NCI-H748 (cell line): ENCODE measurements around the gene SEMA3B.
"Not testable (repeated sequence)": the region's sequence is repeated elsewhere in the genome, so short reads cannot be mapped to it uniquely, and the experiment has no call there.

Experiments
- DNase-seq: peaks from one replicate; lab custom pipeline; 2025; ENCODE audit not compliant: unreplicated experiment; lab: John Stamatoyannopoulos, UW

Gene SEMA3B

GRCh38 chr3:50312041-50312440, 43.1 kb downstream of the SEMA3B start:
- DNase-seq: not testable (repeated sequence)

DNA sequence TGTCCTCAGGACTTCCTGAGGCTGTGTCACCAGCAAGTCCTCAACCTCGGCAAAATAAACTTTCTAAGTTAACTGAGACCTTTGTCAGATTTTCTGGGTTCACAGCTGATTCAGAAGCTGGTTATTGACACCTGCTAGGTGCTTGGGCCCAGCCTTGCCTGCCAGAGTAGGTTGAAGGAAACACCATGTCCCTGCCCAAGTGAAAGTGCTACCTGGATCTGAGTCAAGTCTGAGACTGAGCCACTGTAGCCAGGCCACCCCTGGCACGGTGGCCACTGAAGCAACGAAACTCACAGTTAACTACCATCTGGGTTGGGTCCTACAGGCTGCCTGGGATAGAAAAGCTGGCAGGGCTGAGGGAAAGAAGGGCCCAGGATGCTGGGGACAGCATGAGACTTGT, 45.4 kb downstream of the SEMA3B start:
- DNase-seq: no peak

DNA sequence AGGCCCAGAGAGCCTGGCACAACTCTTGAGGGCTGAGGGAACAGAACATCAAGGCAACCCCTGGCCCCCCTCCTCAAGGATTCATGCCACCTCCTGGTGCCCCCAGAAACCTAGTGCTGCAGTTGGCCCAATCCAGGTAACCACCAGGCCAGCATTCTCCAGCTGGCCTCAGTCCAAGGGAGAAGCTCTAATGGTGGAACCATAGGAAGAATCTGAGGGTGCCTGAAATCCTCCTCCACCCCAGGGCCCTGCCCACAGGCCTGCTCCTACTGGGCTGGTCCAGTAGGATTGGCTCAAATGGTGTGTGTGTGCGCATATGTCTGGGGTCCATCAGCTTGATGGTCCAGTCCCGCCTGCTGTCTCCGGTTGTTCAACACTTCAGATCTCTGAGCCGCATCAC, 45.9 kb downstream of the SEMA3B start:
- DNase-seq: no peak

- DNase-seq: no peak
Measured at GRCh38 chr3:50316657-50317242, 47.8 kb downstream of the SEMA3B start.

GRCh38 chr3:50317300-50317699, 48.4 kb downstream of the SEMA3B start:
- no peak for DNase-seq

GRCh38 chr3:50318163-50318562, 49.2 kb downstream of the SEMA3B start:
- no peak for DNase-seq

- no peak for DNase-seq
Measured at GRCh38 chr3:50318615-50319014, 49.7 kb downstream of the SEMA3B start.

DNA sequence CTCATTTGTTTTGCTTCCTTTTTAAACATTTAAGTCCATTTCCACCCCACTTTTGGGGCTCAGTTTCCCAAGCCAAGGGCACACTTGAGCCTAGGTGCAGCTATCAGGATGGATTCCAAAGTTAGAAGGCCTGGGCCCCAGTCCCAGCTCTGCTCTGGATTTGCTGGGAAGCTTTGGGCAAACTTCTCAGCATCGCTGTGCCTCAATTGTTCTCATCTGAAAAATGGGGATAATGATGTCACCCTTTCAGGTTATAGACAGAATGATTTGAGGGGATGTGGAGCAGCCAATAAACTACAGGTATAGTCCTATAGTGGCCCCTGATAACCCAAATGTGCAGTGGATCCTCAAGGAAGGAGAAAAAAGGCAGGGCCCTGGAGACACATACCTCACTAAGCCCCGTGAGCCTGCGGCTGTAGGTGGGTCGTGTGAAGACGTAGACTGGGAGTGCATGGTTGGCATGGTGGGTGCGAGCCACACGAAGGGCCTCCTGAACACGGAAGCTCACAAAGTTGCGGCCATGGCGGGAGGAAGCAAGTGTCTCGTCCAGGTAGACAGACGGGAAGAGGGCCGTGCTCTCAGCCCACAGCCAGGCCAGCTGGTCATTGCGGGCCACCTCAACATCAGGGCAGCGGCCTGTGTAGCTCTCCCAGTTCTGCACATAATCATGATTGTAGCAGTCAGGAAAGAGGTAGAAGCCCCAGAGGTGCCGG, 50.4 kb downstream of the SEMA3B start:
- no peak for DNase-seq

DNA sequence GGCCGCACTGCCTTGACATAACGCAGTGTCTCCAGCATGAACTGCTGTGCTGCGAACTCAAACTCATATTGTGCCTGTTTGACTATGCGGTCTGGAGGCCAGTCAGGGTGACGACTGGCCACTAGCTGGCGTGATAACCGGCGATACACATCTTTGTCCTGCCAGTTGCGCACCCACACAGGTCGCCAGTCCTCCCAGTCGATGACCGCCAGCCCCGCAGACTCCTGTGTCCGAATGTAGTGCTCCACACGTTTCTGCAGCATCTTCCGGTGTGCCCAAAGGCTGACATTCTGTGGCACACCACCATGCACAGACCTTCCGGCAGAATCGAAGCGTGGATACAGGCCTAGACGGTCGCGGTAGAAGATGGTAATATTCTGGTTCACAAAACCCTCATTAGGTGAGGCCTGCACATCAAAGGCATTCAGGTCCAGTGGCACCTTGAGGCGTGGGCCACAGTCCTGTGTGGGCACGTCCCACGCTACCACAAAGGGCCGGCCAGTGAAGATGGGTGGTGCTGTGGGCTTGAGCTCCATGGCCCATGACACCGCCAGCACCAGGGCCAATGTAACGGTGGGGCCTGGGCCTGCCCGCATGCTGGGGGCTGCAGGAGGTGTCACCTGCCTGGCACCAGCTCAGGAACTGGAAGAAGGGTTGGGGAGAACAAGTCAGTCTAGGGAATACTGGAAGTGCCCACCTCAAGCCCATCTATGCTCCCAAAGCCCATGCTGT, 51.1 kb downstream of the SEMA3B start:
- DNase-seq: no peak

DNA sequence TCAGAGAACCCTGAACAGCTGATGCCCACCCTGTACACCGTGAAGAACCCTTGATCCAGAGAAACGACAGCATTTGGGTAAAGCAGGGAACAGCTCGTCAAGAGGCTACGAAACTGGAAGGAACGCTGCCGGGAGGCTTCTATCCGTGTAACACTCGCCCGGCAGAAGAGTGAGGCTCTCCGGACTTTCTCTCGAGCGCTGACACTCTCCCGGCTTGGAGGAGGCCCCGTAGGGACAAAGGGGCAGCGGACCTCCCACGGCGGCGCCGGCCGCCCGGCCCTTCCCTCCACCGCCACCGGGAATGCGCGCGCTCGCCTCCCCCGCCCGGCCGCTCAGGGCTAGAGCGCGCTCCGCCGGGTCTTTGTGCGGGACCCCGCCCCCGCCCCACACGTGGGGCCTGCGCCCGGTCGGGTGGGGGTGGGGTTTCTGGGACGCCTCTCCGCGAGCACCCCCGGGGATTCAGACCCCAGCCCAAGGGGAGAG, 51.9 kb downstream of the SEMA3B start:
- DNase-seq: peak; percentile 76

DNA sequence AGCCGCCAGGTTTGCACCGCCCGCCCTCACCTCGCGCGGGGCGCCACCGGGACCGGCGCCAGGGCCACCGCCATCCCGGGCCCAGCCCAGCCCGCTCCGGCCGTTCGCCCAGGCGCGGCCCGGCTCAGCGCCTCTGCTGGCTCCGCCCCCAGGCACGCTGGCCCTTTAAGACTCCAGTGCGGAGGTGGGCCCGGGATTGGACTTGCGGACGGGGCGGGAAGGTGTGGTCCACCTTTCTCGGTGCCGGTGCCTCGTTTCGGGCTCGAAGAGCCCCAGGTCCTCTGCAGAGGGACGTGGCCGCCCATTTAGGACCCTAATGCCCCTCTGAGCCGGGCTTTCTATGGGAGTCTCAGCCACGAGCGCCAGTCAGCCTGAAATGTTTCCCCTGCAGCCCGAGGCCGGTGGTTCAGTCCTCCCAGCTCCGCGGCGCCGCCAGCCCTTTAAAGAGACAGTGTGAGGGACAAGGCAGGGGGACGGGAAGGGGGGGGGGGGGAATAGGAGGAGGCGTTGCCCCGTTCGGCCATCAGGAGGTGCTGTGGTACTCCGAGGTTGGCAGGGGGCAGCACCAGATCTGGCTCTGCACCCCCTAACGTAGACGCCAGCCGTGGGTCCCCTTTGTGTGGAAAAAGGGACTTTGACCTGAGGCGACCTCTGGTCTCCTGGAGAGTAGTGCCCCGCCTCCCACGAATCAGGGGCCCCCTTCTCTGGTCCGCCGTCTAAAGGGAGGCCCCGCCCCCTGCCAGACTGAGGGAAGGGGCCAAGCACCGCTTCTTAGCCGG, 52.6 kb downstream of the SEMA3B start:
- peak; percentile 86 for DNase-seq

DNA sequence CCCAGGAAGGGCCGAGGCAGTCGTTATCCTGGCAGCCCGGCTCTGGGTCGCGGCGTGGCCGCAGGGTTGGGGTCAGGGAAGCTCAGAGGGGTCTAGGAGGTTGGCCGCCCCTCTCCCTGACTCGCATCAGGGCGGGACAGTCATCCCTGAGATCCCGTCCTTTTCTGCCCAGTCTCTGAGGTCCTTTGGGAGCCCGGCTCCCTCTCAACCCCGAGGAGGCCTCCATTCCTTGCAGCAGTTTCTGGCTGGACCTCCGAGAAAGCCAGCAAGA, 53.1 kb downstream of the SEMA3B start:
- no peak for DNase-seq

- no peak for DNase-seq
Measured at GRCh38 chr3:50322386-50323091, 53.6 kb downstream of the SEMA3B start, which contains the start of gene HYAL2. Gene HYAL2, minus strand, starts transcription at chr3:50322745. Its CDS starts 2,256 bp downstream, at chr3:50320489.

- DNase-seq: no peak
Measured at GRCh38 chr3:50323092-50323600, 54.2 kb downstream of the SEMA3B start.

DNA sequence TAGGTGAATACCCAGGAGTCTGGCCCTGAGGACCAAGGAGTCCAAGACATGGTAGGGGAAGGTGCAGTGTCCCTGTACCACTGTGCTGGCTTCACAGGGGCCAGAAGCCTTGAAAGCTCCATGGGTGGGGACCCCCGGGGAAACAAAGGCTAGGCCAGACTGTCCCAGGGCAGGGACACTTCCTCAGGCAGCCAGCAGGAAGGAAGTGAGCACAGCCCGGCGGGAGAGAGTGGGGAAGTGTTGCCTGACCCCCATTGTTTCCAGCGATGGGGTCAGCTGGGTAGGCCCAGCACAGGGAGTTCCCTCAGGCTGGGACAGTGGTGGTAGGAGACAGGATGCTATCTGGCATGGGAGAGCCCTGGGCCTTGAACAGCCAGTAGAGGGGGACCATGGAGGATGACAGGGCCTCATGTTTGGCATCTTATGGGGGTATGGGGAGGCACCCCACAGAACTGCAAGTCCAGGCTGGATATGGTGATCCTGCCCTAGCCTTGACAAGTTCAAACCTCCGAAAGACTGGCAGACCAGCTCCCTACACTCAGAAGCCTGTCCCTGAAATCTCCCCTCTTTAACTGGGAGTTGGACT, 54.8 kb downstream of the SEMA3B start:
- DNase-seq: no peak

DNA sequence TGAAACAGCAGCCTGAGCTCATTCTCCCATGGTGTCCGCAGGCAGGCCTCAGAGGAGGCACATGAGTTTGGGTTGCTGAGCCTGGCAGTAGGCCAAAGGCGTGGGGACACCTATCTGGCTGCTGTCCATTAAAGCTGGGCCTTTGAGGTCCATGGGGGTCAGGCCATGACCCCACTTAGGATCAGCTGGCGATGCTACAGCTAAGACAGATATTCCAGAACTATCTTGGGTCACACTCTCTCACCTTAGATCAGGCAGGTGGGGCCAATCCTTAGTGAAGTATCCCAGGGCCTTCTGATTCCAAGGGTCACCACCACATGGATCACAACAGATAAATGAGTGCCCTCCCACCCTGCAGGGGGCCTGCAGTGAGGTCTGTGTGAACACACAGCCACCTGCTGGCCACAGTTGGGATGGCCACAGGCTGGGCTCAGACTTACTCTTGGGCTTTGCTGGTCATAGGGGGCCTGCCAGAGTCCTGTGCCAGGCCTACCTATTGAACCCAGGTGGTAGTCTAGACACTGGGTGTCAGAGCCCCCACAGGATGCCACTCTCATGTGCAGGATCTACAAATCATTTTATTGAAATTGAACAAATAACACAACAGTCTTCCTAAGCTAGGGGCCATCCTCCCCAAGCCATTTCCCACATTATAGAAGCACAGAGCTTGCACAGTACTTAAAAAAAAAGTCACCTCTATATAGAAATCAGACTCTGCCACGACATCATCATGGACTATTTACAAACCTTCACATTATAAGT, 55.6 kb downstream of the SEMA3B start:
- peak; percentile 67 for DNase-seq

- DNase-seq: no peak
Measured at GRCh38 chr3:50325113-50325480, 56.1 kb downstream of the SEMA3B start.

- DNase-seq: no peak
Measured at GRCh38 chr3:50325497-50326181, 56.7 kb downstream of the SEMA3B start.

DNA sequence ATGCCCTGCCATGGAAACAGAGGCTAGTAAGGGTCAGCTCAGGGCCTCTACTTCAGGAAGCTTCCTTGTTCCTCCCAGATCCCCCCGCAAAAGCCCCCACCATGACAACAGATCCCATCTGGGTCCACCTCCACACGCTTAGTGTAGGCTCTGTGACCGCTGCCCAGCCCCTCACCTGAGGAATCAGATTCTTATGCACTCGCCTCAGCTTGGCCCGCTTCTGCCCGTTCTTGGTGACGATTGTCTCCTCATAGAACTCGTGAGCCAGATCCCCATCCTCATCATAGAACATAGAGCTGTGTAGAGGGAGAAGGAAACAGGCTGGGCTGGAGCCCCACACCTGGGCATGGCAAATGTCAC, 57.2 kb downstream of the SEMA3B start:
- DNase-seq: no peak
